Neural progenitor cell (in vitro differentiated cells): ENCODE measurements around the gene PYGM. TPM values are rescaled to one million over a fixed set of nuclear protein-coding genes. Genes with fewer than 3 reads are reported as not detected.
A peak's percentile ranks its signal among the peaks of the same experiment; 100 is the strongest.

Experiments
- DNase-seq: peaks from one replicate; pipeline ENCODE4 v3.0.0-alpha.2; 2016; ENCODE audit warnings: low spot score
- H2AFZ ChIP-seq: fragments of 200-600 bp; sonication (generic); replicated peaks from 2 replicates; pipeline ENCODE4 v1.6.1; 2016; ENCODE audit warnings: antibody characterized with exemption
- H3F3A ChIP-seq: fragments of 200-600 bp; sonication (generic); 2 replicates; pipeline ENCODE4 v1.6.1; 2016; ENCODE audit warnings: antibody characterized with exemption, low read depth
- H3K27ac ChIP-seq: fragments of 200-600 bp; sonication (generic); 2 replicates; pipeline ENCODE4 v1.5.1; 2016; ENCODE audit warnings: mild to moderate bottlenecking
- H3K27me3 ChIP-seq: fragments of 200-600 bp; sonication (generic); 2 replicates; pipeline ENCODE4 v1.6.1; 2016; ENCODE audit warnings: mild to moderate bottlenecking, moderate library complexity
- H3K36me3 ChIP-seq: fragments of 200-600 bp; sonication (generic); 2 replicates; pipeline ENCODE4 v1.5.1; 2016
- H3K4me1 ChIP-seq: fragments of 200-600 bp; sonication (generic); 2 replicates; pipeline ENCODE4 v1.6.1; 2016; ENCODE audit warnings: mixed run types
- H3K4me2 ChIP-seq: fragments of 200-600 bp; sonication (generic); 2 replicates; pipeline ENCODE4 v1.6.1; 2016
- H3K4me3 ChIP-seq: fragments of 200-600 bp; sonication (generic); 2 replicates; pipeline ENCODE4 v1.5.1; 2016
- H3K79me2 ChIP-seq: fragments of 200-600 bp; sonication (generic); 2 replicates; pipeline ENCODE4 v1.6.1; 2016; ENCODE audit warnings: low read depth
- H3K9ac ChIP-seq: fragments of 200-600 bp; sonication (generic); 2 replicates; pipeline ENCODE4 v1.6.1; 2016
- H3K9me3 ChIP-seq: fragments of 200-600 bp; sonication (generic); 2 replicates; pipeline ENCODE4 v1.5.1; 2016; ENCODE audit warnings: low read depth
- H4K20me1 ChIP-seq: fragments of 200-600 bp; sonication (generic); 2 replicates; pipeline ENCODE4 v1.6.1; 2016; ENCODE audit warnings: low read depth
- H3K27ac Mint-ChIP-seq: 3 replicates; pipeline ENCODE4 v1.8.0; 2021; ENCODE audit warnings: mixed read lengths
- H3K27me3 Mint-ChIP-seq: 2 replicates; pipeline ENCODE4 v1.8.0; 2022; ENCODE audit warnings: low read depth, mild to moderate bottlenecking, inconsistent platforms, moderate library complexity, mixed read lengths; ENCODE audit not compliant: insufficient read depth
- H3K36me3 Mint-ChIP-seq: 3 replicates; pipeline ENCODE4 v1.8.0; 2021; ENCODE audit warnings: mixed read lengths
- H3K4me1 Mint-ChIP-seq: 3 replicates; pipeline ENCODE4 v1.8.0; 2021; ENCODE audit warnings: mixed read lengths
- H3K4me3 Mint-ChIP-seq: 3 replicates; pipeline ENCODE4 v1.8.0; 2021; ENCODE audit warnings: mild to moderate bottlenecking, moderate library complexity, mixed read lengths
- H3K9me3 Mint-ChIP-seq: 3 replicates; pipeline ENCODE4 v1.8.0; 2020; ENCODE audit warnings: mixed read lengths
- EZH2 ChIP-seq: fragments of 200-600 bp; sonication (generic); IDR thresholded peaks from 2 replicates; pipeline ENCODE4 v1.6.1; 2017; ENCODE audit warnings: antibody characterized with exemption, mild to moderate bottlenecking, moderate library complexity
- EZH2phosphoT487 ChIP-seq: fragments of 200-600 bp; sonication (generic); IDR thresholded peaks from 2 replicates; pipeline ENCODE4 v1.6.1; 2017; ENCODE audit warnings: antibody characterized with exemption
- total RNA-seq: library from RNA; depleted of rRNA; stranded (reverse); fragments of >200 nt; gene quantifications from 2 replicates; pipeline ENCODE4 v1.2.3, GENCODE V29; 2015; ENCODE audit warnings: low replicate concordance
- TF ChIP-seq, protein P1 (sequence below): fragments of 200-600 bp; sonication (generic); IDR thresholded peaks from 2 replicates; pipeline ENCODE4 v1.5.1; 2017; ENCODE audit warnings: antibody characterized with exemption, mild to moderate bottlenecking

Gene PYGM
- total RNA-seq, 1 donor from 2014 or later = 1.4 TPM

DNA sequence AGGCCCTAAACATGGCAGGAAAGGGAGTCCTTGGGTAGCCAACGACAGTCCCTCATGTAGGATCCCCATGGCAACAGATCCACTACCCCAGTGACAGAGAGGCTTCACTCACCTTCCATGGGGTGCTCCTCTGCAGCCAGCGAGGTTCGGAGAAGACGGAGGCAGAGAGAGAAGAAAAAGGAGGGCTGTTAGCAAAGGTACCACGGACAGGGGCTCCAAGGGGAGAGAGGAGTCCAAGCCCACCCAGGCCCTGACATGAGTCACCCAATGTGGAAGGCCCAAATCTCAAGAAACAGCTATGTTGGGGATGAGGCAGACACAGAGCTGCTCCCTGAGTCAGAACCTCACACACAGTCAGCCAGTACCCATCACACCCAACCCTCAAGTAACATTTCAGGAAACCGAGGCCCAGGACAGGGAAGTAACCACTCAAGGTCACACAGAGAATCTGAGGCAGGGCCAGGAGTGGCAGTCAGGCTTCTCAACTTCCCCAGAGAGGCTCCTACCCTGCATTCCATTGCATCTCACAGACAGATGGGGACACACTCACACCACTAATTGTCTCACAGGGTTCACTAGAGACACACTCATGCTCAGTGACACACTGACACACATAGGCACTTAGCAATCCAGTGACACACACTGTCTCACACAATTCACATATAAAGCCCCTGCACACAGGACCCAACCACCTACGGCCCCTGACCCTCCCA lies 62.0 kb downstream of the PYGM start:
- Histone ChIP-seq H3K27me3 (peaks cover 18% of the 10 kb centered on the region), H2AFZ (no peak overlapping the region), H3K36me3 (no peaks in the 10 kb centered on the region), H3F3A (no peaks in the 10 kb centered on the region), H3K4me3 (no peak overlapping the region), H3K79me2 (no peaks in the 10 kb centered on the region), H4K20me1 (no peaks in the 10 kb centered on the region), H3K4me1 (peaks cover 17% of the 10 kb centered on the region), H3K27ac (no peak overlapping the region), H3K9ac (no peak overlapping the region), H3K9me3 (no peaks in the 10 kb centered on the region), H3K4me2 (no peak overlapping the region)
- Mint-ChIP-seq H3K9me3 (peaks cover 3% of the 10 kb centered on the region), H3K27me3 (peaks cover 7% of the 10 kb centered on the region), H3K36me3 (no peaks in the 10 kb centered on the region), H3K4me3 (no peak overlapping the region), H3K4me1 (peaks cover 45% of the 10 kb centered on the region), H3K27ac (peak overlapping the region; percentile 83)
- TF ChIP-seq EZH2 (no peak), EZH2phosphoT487 (no peak)
- TF ChIP-seq, protein P1, sequence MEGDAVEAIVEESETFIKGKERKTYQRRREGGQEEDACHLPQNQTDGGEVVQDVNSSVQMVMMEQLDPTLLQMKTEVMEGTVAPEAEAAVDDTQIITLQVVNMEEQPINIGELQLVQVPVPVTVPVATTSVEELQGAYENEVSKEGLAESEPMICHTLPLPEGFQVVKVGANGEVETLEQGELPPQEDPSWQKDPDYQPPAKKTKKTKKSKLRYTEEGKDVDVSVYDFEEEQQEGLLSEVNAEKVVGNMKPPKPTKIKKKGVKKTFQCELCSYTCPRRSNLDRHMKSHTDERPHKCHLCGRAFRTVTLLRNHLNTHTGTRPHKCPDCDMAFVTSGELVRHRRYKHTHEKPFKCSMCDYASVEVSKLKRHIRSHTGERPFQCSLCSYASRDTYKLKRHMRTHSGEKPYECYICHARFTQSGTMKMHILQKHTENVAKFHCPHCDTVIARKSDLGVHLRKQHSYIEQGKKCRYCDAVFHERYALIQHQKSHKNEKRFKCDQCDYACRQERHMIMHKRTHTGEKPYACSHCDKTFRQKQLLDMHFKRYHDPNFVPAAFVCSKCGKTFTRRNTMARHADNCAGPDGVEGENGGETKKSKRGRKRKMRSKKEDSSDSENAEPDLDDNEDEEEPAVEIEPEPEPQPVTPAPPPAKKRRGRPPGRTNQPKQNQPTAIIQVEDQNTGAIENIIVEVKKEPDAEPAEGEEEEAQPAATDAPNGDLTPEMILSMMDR = no peak
- DNase-seq = no peak

Other genes starting within 250 kb of the PYGM start
- not detected in 2 replicates for gene SLC22A11, start 204.0 kb downstream of the PYGM start, total RNA-seq
- not detected in 2 replicates for gene SLC22A12, start 168.8 kb downstream of the PYGM start, total RNA-seq
- 2.2 and 9.2 TPM in 2 replicates for gene NRXN2, start 36.8 kb downstream of the PYGM start, total RNA-seq
- gene RASGRP2, start 15.8 kb downstream of the PYGM start, total RNA-seq = 0.06 and 1.8 TPM in 2 replicates
- gene SF1, start 18.6 kb upstream of the PYGM start, total RNA-seq = 140 and 193 TPM in 2 replicates
- 15.8 and 27.7 TPM in 2 replicates for gene MAP4K2, start 43.2 kb upstream of the PYGM start, total RNA-seq
- 11.4 and 34.9 TPM in 2 replicates for gene MEN1, start 50.6 kb upstream of the PYGM start, total RNA-seq
- gene CDC42BPG, start 84.7 kb upstream of the PYGM start, total RNA-seq = 0.62 and 2.1 TPM in 2 replicates
- gene EHD1, start 118.6 kb upstream of the PYGM start, total RNA-seq = 19.8 and 39.7 TPM in 2 replicates
- 4.4 and 16.6 TPM in 2 replicates for gene ATG2A, start 157.2 kb upstream of the PYGM start, total RNA-seq
- 5.7 and 11.3 TPM in 2 replicates for gene PPP2R5B, start 164.7 kb upstream of the PYGM start, total RNA-seq
- 1.5 TPM in 1 of 2 replicates, not detected in the other for gene GPHA2, start 175.9 kb upstream of the PYGM start, total RNA-seq
- 0.06 TPM in 1 of 2 replicates, not detected in the other for gene MAJIN, start 212.1 kb upstream of the PYGM start, total RNA-seq
- 0.28 TPM in 1 of 2 replicates, not detected in the other for gene BATF2, start 237.0 kb upstream of the PYGM start, total RNA-seq